Uterus (tissue), 4 donors: ENCODE data around the gene RIMS3. TPM values are rescaled to one million over a fixed set of nuclear protein-coding genes. Genes with fewer than 3 reads are reported as not detected.
"Not testable (repeated sequence)": the region's sequence is repeated elsewhere in the genome, so short reads cannot be mapped to it uniquely, and the experiment has no call there.

Source experiments
- DNase-seq, 2 donors: peaks; one replicate each; pipeline ENCODE4 v3.0.0-alpha.2; 2019 to 2020
- H3K27ac ChIP-seq, 2 donors: fragments of 200-600 bp; sonication (generic); 1 replicate in 1 of 2; 2 replicates in 1 of 2; pipeline ENCODE4 v1.5.1; 2016 to 2018
- H3K27me3 ChIP-seq, 2 donors: fragments of 200-600 bp; sonication (generic); one replicate each; pipeline ENCODE4 v1.5.1; 2018 to 2019; ENCODE audit warnings: control low read depth in 1 of 2
- H3K36me3 ChIP-seq, 2 donors: fragments of 200-600 bp; sonication (generic); one replicate each; pipeline ENCODE4 v1.5.1; 2019; ENCODE audit warnings: control low read depth in 1 of 2
- H3K4me1 ChIP-seq, 2 donors: fragments of 200-600 bp; sonication (generic); one replicate each; pipeline ENCODE4 v1.5.1; 2018 to 2019; ENCODE audit warnings: control low read depth in 1 of 2
- H3K4me3 ChIP-seq, 2 donors: fragments of 200-600 bp; sonication (generic); 1 replicate in 1 of 2; 2 replicates in 1 of 2; pipeline ENCODE4 v1.5.1; 2018 to 2019; ENCODE audit warnings: mild to moderate bottlenecking in 1 of 2
- H3K9me3 ChIP-seq, 2 donors: fragments of 200-600 bp; sonication (generic); one replicate each; pipeline ENCODE4 v1.5.1; 2019; ENCODE audit warnings: control low read depth in 1 of 2
- CTCF ChIP-seq, 4 experiments: fragments of 200-600 bp in 2 of 4; fragments of 450-650 bp in 2 of 4; sonication (generic) in 2 of 4; IDR thresholded peaks; one replicate each; pipeline ENCODE4 v1.5.1; 2016 to 2019; ENCODE audit warnings: antibody characterized with exemption in 4 of 4, mild to moderate bottlenecking in 2 of 4, moderate library complexity in 1 of 4
- POLR2A ChIP-seq, 2 donors: fragments of 450-650 bp; IDR thresholded peaks; one replicate each; pipeline ENCODE4 v1.6.1; 2016; ENCODE audit warnings: antibody characterized with exemption in 2 of 2, mild to moderate bottlenecking in 1 of 2, moderate library complexity in 1 of 2
- intact Hi-C: fragments of 100-400 bp; cut with DNase I; formaldehyde crosslinking; loops from one replicate; pipeline ENCODE4 v1.15.1; 2023; ENCODE audit warnings: low total_unique reads
- total RNA-seq, 4 donors: library from RNA; depleted of rRNA in 3 of 4; stranded (reverse); fragments of >200 nt in 3 of 4; gene quantifications; one replicate each; pipeline versions ENCODE4 v1.1.0 to v1.2.4, GENCODE V29; 2014 to 2023
- donor health status: DM: yes; HTN: yes; CAD: no.

The RIMS3 gene
- total RNA-seq, 4 donors from 2014 or later: 1.8 to 14.0 (median 5.4) TPM

DNA sequence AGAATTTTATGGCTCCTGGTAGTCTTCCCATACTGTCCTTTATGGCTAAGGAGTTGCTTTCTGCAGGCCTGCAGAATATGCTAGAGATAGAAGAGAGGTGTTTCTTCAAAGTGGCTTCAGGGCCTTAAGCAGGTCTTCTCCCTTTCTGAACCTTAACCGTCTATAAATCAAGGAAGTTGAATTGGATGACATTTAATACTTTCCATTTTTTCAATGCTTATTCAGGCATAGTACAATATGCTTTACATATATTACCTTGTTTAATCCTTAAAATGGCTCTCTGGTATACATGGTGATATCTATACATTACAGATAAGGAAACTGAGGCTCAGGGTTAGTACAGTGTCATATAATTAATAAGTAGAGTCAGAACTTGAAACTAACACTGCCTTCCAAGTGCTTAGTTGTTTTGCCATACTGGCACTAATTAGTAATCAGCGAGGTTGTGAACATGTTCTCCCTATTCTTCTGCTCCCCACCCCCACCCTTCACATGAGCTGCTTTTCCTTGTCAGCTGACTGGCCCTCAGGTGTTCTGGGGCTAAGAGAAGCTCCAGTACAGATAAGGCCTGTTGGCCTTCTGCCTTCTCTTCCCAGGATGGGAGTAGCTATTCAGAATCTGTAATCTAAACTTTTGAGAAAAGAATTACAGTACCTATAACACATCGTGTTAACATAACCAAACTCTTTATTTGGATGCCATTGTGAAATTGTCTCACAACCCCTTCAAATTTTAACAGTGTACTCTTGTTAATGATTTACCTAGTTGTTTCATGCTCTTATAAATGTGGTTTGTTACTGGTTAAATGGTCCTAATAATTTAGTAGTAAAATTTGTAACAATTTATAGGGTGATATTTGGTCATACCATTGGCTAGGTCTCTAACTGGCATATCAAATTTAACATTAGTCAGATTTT lies 39.6 kb upstream of the RIMS3 start:
- Histone ChIP-seq H3K4me1 (no peaks in the 10 kb centered on the region), H3K27me3 (no peaks in the 10 kb centered on the region), H3K36me3 (no peaks in the 10 kb centered on the region), H3K9me3 (no peaks in the 10 kb centered on the region), H3K4me3 (no peak overlapping the region), H3K27ac (no peak overlapping the region)
- intact Hi-C loops: no loop called here
- TF ChIP-seq POLR2A (IDR thresholded peaks at IDR 0.05): no peak
- no peak for TF ChIP-seq CTCF (IDR thresholded peaks at IDR 0.05)
- no peak for DNase-seq

DNA sequence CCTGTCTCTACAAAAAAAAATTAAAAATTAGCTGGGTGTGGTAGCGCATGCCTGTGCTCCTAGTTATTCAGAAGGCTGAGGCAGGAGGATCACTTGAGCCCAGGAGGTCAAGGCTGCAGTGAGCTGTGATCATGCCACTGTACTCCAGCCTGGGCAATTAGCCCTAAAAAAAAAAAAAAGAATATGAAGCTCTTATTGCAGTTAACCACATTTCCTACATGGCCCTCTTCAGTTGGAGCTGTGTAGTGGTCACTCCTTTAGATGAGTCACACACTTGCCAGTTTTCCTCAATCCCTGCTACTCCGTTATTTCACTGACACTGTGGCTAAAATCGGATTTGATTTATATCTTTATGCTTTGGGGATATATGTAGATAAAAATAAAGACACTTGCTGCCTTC lies 37.8 kb upstream of the RIMS3 start:
- DNase-seq: no peak
- TF ChIP-seq CTCF (IDR thresholded peaks at IDR 0.05) (no peak), POLR2A (IDR thresholded peaks at IDR 0.05) (no peak)
- Histone ChIP-seq H3K27ac (no peak overlapping the region), H3K4me1 (no peaks in the 10 kb centered on the region), H3K9me3 (no peaks in the 10 kb centered on the region), H3K36me3 (no peaks in the 10 kb centered on the region), H3K4me3 (no peak overlapping the region), H3K27me3 (no peaks in the 10 kb centered on the region)
- intact Hi-C loops: no loop called here

GRCh38 chr1:40702810-40703209 lies 37.3 kb upstream of the RIMS3 start:
- DNase-seq, H3K4me3 ChIP-seq, H3K4me1 ChIP-seq, intact Hi-C loops, H3K27me3 ChIP-seq, H3K27ac ChIP-seq, H3K9me3 ChIP-seq, H3K36me3 ChIP-seq: not testable (repeated sequence)

- Histone ChIP-seq H3K4me1 (no peaks in the 10 kb centered on the region), H3K27ac (no peak overlapping the region), H3K9me3 (no peaks in the 10 kb centered on the region), H3K4me3 (no peak overlapping the region), H3K27me3 (no peaks in the 10 kb centered on the region), H3K36me3 (no peaks in the 10 kb centered on the region)
- no peak for TF ChIP-seq CTCF (IDR thresholded peaks at IDR 0.05)
- no peak for TF ChIP-seq POLR2A (IDR thresholded peaks at IDR 0.05)
- DNase-seq: no peak
- intact Hi-C loops: no loop called here
Measured at GRCh38 chr1:40701684-40702083, 36.2 kb upstream of the RIMS3 start.

DNA sequence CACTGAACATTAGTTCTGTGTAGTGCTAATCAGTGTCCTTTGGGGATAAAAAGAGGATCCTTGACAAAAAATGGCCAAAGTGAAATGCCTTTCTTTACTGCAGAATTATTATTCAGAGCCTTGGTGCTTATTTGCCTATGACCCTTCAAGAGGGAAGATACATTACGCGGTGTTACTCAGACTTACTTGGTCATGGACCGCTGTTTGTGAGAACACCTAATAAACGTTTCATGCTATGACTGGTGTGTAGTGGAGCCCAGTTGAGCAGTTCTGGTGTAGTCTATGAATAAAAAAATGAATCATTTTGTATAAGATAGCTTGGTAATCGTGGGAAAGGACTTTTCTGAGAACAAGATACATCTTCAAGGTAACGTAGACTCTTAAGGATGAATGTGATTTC lies 34.3 kb upstream of the RIMS3 start:
- DNase-seq: no peak
- TF ChIP-seq CTCF (IDR thresholded peaks at IDR 0.05): no peak
- H3K9me3 ChIP-seq: no peaks in the 10 kb centered on the region
- no peaks in the 10 kb centered on the region for H3K4me1 ChIP-seq
- H3K27me3 ChIP-seq: no peaks in the 10 kb centered on the region
- no peak overlapping the region for H3K4me3 ChIP-seq
- H3K36me3 ChIP-seq: no peaks in the 10 kb centered on the region
- intact Hi-C loops: no loop called here
- H3K27ac ChIP-seq: peak overlapping the region; percentile 44 to 45
